Activated T-helper 17 cell treated with anti-CD3 and anti-CD28 coated beads, Interleukin-2, amount 50 U/mL, for 72 hours (primary cell): ENCODE measurements around the gene BCAS3. TPM values are rescaled to one million over a fixed set of nuclear protein-coding genes. Genes with fewer than 3 reads are reported as not detected.

ENCODE experiments used
- ATAC-seq: fragments of 150-1000 bp; cut with Tn5 transposase; replicated peaks from 2 replicates; pipeline ENCODE4 v1.10.0; 2021; ENCODE audit warnings: mild to moderate bottlenecking, moderate library complexity
- H3K27ac Mint-ChIP-seq: one replicate; pipeline ENCODE4 v1.8.0; 2022; ENCODE audit warnings: mixed read lengths
- H3K27me3 Mint-ChIP-seq: one replicate; pipeline ENCODE4 v1.8.0; 2022; ENCODE audit warnings: mixed read lengths
- H3K36me3 Mint-ChIP-seq: one replicate; pipeline ENCODE4 v1.8.0; 2022; ENCODE audit warnings: low read depth, mild to moderate bottlenecking, mixed read lengths
- H3K4me1 Mint-ChIP-seq: one replicate; pipeline ENCODE4 v1.8.0; 2022; ENCODE audit warnings: mixed read lengths
- H3K4me3 Mint-ChIP-seq: one replicate; pipeline ENCODE4 v1.8.0; 2022; ENCODE audit warnings: mild to moderate bottlenecking, mixed read lengths
- H3K9me3 Mint-ChIP-seq: one replicate; pipeline ENCODE4 v1.8.0; 2022; ENCODE audit warnings: mixed read lengths
- total RNA-seq, 2 donors: library from RNA; stranded (reverse); gene quantifications; one replicate each; pipeline ENCODE4 v1.2.3, GENCODE V29; 2022

Gene BCAS3
- total RNA-seq, 2 donors from 2014 or later = 11.6 to 15.0 TPM

- H3K27me3 Mint-ChIP-seq = peaks cover 47% of the 10 kb centered on the region
- no peak for ATAC-seq
- H3K4me3 Mint-ChIP-seq = peak overlapping the region; percentile 47
- H3K9me3 Mint-ChIP-seq = no peaks in the 10 kb centered on the region
- H3K36me3 Mint-ChIP-seq = peaks cover 11% of the 10 kb centered on the region
- H3K27ac Mint-ChIP-seq = no peak overlapping the region
- peaks cover 9% of the 10 kb centered on the region for H3K4me1 Mint-ChIP-seq
These were observed 724.5 kb downstream of the BCAS3 start for GRCh38 chr17:61402073-61402541.

- H3K4me1 Mint-ChIP-seq = peaks cover 9% of the 10 kb centered on the region
- peak overlapping the region; percentile 47 for H3K4me3 Mint-ChIP-seq
- no peak overlapping the region for H3K27ac Mint-ChIP-seq
- no peaks in the 10 kb centered on the region for H3K9me3 Mint-ChIP-seq
- H3K36me3 Mint-ChIP-seq = peaks cover 11% of the 10 kb centered on the region
- ATAC-seq = peak; percentile 31
- peaks cover 50% of the 10 kb centered on the region for H3K27me3 Mint-ChIP-seq
These were observed 725.5 kb downstream of the BCAS3 start for GRCh38 chr17:61402978-61403800.

GRCh38 chr17:61403801-61404662 is 726.4 kb downstream of the BCAS3 start:
- peaks cover 5% of the 10 kb centered on the region for H3K4me1 Mint-ChIP-seq
- no peak for ATAC-seq
- H3K36me3 Mint-ChIP-seq = peaks cover 6% of the 10 kb centered on the region
- H3K4me3 Mint-ChIP-seq = peak overlapping the region; percentile 47
- H3K27me3 Mint-ChIP-seq = peaks cover 48% of the 10 kb centered on the region
- no peaks in the 10 kb centered on the region for H3K9me3 Mint-ChIP-seq
- no peak overlapping the region for H3K27ac Mint-ChIP-seq

- H3K4me3 Mint-ChIP-seq = peak overlapping the region; percentile 47
These were observed 726.9 kb downstream of the BCAS3 start for GRCh38 chr17:61404663-61404912.

GRCh38 chr17:61404913-61405685 is 727.4 kb downstream of the BCAS3 start:
- peak overlapping the region; percentile 47 for H3K4me3 Mint-ChIP-seq
- ATAC-seq = no peak
- peaks cover 5% of the 10 kb centered on the region for H3K4me1 Mint-ChIP-seq
- H3K27ac Mint-ChIP-seq = no peak overlapping the region
- H3K27me3 Mint-ChIP-seq = peaks cover 53% of the 10 kb centered on the region
- H3K9me3 Mint-ChIP-seq = no peaks in the 10 kb centered on the region
- peaks cover 6% of the 10 kb centered on the region for H3K36me3 Mint-ChIP-seq

More at GRCh38 chr17:61404663-61404912, 726.9 kb downstream of the BCAS3 start:
- Mint-ChIP-seq H3K36me3 (peaks cover 6% of the 10 kb centered on the region), H3K9me3 (no peaks in the 10 kb centered on the region), H3K4me1 (peaks cover 5% of the 10 kb centered on the region), H3K27ac (no peak overlapping the region), H3K27me3 (peaks cover 48% of the 10 kb centered on the region)
- ATAC-seq = no peak

- no peak overlapping the region for H3K27ac Mint-ChIP-seq
- peaks cover 11% of the 10 kb centered on the region for H3K4me1 Mint-ChIP-seq
- ATAC-seq = no peak
- peaks cover 6% of the 10 kb centered on the region for H3K36me3 Mint-ChIP-seq
- H3K9me3 Mint-ChIP-seq = no peaks in the 10 kb centered on the region
- H3K27me3 Mint-ChIP-seq = peaks cover 60% of the 10 kb centered on the region
- H3K4me3 Mint-ChIP-seq = no peak overlapping the region
These were observed 728.3 kb downstream of the BCAS3 start for GRCh38 chr17:61405686-61406536.

- Mint-ChIP-seq H3K4me3 (no peak overlapping the region), H3K4me1 (peaks cover 11% of the 10 kb centered on the region), H3K9me3 (no peaks in the 10 kb centered on the region), H3K27ac (no peak overlapping the region), H3K36me3 (peaks cover 6% of the 10 kb centered on the region), H3K27me3 (peaks cover 55% of the 10 kb centered on the region)
- no peak for ATAC-seq
These were observed 728.8 kb downstream of the BCAS3 start for GRCh38 chr17:61406537-61406845.

- Mint-ChIP-seq H3K27ac (no peak overlapping the region), H3K4me3 (no peak overlapping the region), H3K4me1 (peaks cover 11% of the 10 kb centered on the region), H3K36me3 (peaks cover 5% of the 10 kb centered on the region), H3K9me3 (no peaks in the 10 kb centered on the region), H3K27me3 (peaks cover 53% of the 10 kb centered on the region)
- no peak for ATAC-seq
These were observed 729.6 kb downstream of the BCAS3 start for GRCh38 chr17:61406971-61407911.

- H3K27ac Mint-ChIP-seq = no peak overlapping the region
- no peak for ATAC-seq
- peaks cover 6% of the 10 kb centered on the region for H3K4me1 Mint-ChIP-seq
- no peaks in the 10 kb centered on the region for H3K36me3 Mint-ChIP-seq
- H3K27me3 Mint-ChIP-seq = peaks cover 43% of the 10 kb centered on the region
- peak overlapping the region; percentile 53 for H3K4me3 Mint-ChIP-seq
- no peaks in the 10 kb centered on the region for H3K9me3 Mint-ChIP-seq
These were observed 730.7 kb downstream of the BCAS3 start for GRCh38 chr17:61408151-61409041.

- peaks cover 37% of the 10 kb centered on the region for H3K27me3 Mint-ChIP-seq
- ATAC-seq = no peak
These were observed 731.9 kb downstream of the BCAS3 start for GRCh38 chr17:61409301-61410112.

GRCh38 chr17:61410141-61411010 is 732.7 kb downstream of the BCAS3 start:
- peak overlapping the region; percentile 74 for H3K4me3 Mint-ChIP-seq

More at GRCh38 chr17:61409301-61410112, 731.9 kb downstream of the BCAS3 start:
- no peak overlapping the region for H3K27ac Mint-ChIP-seq
- peak overlapping the region; percentile 74 for H3K4me3 Mint-ChIP-seq
- no peaks in the 10 kb centered on the region for H3K9me3 Mint-ChIP-seq
- peaks cover 6% of the 10 kb centered on the region for H3K4me1 Mint-ChIP-seq
- no peaks in the 10 kb centered on the region for H3K36me3 Mint-ChIP-seq

More at GRCh38 chr17:61410141-61411010, 732.7 kb downstream of the BCAS3 start:
- peaks cover 6% of the 10 kb centered on the region for H3K4me1 Mint-ChIP-seq
- peaks cover 37% of the 10 kb centered on the region for H3K27me3 Mint-ChIP-seq
- H3K27ac Mint-ChIP-seq = no peak overlapping the region
- peak; percentile 46 for ATAC-seq
- H3K36me3 Mint-ChIP-seq = no peaks in the 10 kb centered on the region
- H3K9me3 Mint-ChIP-seq = no peaks in the 10 kb centered on the region
